RPMI8226 (cell line): ENCODE measurements around the gene THTPA.

Source experiments
- DNase-seq: peaks from one replicate; pipeline ENCODE4 v3.0.0-alpha.2; 2015

THTPA gene

DNA sequence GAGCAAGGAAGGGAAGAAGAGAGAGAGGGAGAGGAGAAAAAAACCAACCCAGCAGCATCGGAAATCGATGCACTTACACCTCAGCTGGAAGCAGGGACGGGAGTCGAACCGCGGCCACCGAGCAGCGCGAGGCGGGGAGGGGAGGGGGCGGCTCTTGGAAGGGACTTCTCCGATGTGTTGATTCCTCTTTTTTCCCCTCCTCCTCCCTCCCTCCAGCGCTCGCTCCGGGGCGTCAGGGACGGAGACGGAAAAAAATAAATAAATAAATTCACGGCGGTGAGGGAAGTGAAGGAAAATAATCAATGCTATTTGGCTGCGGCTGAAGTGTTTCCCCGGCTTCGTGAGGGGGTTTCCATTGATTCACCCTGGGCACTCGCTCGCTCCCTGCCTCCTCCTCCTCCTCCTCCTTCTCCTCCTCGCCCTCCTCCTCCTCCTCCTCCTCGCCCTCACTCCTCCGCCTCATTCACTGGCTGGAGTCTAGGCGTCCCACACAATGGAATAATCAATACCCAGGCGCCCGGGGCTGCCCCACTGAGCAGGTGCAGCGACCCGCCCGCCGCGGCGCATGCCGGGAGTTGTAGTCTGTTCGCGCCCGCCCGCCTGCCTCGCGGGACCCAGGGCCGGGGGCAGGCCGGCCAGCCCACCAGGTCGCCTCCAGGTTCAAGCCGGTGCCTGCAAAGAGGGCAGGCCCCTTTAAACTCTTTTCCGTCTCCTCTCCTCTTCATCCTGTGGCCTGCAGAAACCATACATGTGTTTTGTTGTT is 4.6 kb upstream of the THTPA start, which contains the start of gene ZFHX2:
Gene ZFHX2, minus strand, starts transcription at position 500 of the 763 bp plus-strand sequence. CDS start 16,440 bp downstream, outside the sequence.
- DNase-seq = peak; percentile 63

GRCh38 chr14:23555533-23555881 is 564 bp upstream of the THTPA start:
- no peak for DNase-seq

GRCh38 chr14:23556700-23557440 is 799 bp downstream of the THTPA start:
- DNase-seq = no peak

DNA sequence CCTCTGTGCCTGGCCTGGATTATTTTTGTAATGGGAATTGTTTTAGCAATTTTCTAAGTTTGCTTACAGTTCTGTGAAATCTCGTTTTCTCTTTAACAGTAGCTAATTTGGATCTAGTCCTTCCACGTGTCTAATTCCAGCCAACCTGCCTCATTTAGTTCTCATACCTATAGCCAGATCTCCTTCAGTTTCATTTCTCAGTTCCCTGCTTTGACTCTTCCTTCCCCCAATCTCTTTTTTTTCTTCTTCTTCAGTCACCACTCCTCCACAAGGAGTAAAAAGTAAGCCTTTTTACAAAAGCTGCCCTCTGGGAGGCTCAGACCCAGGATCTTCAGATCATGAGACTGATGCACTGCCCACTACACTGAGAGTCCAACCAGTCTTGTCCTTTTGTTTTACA is 1.4 kb downstream of the THTPA start:
- peak; percentile 31 for DNase-seq

DNA sequence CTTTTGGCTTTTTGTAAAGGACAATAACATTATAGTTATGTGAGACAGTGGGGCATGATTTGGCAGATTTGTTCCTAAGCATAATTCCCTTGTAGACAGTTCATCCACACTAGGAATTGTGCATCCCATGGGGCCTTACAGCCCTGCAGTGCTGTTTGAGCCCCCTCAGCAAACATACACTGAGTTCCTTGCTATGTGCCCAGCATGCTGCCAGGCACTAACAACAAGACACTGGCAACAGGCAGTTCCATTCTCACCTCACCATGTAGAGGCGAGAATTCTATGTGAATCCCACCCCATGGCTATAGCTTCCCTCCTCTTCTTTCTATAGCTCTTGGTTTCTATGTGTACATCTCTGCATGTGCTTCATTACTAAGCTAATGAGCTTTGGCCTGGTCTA is 1.9 kb downstream of the THTPA start:
- DNase-seq = no peak

- DNase-seq = no peak
Measured at GRCh38 chr14:23558346-23559009, 2.4 kb downstream of the THTPA start.

- peak; percentile 62 for DNase-seq
Measured at GRCh38 chr14:23559010-23559925, 3.2 kb downstream of the THTPA start.

DNA sequence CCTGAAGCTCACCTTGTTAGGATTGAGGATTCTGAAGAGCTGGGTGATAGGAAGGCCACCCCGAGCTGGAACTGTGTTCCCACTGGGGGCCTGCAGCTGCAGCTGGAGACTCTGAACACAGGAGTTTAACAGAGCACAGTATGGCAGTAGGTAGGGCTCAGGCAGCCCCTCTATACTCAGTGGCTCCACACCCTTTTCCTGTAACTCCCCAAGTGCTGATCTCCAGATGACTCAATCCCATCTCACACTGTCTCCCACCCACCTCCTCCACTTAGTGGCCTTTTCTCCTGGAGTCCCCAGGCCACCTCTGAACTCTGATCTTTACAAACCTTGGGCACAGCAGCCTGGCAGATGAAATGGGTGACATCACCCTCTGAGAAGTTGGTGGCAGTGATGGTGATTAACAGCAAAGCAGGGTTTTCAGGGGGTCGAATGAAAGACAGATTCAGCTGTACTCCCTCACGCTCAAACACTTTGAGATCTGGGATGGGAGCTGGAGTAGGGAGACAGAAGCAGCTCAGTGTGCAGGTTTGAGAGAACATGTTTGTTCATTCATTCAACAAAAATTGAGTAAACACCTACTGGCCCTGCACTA is 4.0 kb downstream of the THTPA start:
- DNase-seq = no peak

- DNase-seq = no peak
Measured at GRCh38 chr14:23561259-23561658, 5.2 kb downstream of the THTPA start.

DNA sequence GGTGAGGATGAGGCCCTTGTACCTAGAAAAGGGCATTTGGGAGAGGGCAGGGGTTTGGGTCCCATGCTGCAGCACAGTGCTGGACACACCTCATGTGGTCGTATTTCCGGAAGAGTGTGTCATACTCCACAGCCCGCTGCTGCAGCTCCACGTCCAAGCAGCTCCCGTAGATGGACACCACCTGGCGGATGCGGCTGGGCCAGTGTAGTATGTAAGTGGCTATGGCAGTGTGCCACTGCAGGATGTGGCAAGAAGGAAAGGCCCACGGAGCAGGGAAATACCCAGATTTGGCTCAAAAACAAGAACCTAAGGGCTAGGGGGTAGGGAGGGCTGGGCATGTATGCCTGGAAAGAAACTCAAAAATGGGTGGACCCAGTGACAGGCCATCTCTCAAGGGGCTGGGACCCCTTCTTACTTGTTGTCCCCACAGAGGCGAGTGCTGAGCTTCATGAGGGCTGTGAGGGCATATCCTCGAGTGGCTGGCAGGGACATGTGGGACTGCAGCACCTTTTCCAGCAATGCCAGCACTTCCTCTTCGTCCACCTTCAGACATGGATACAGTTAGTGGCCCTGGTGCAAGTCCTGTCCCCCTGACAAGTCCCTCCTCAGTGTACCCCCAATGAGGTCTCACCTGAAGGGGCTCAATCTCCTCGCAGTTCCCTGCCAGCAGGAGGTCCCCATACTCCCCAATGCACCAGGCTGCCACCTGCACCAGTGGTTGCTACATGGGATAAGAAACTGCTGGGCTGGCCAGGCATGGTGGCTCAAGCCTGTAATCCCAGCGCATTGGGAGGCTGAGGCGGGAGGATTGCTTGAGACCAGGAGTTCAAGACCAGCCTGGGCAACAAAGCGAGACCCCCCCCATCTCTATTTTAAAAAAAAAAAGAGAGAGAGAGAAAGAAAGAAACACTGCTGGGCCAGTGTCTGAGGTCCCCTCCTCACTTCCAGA is 6.1 kb downstream of the THTPA start:
- DNase-seq = no peak

DNA sequence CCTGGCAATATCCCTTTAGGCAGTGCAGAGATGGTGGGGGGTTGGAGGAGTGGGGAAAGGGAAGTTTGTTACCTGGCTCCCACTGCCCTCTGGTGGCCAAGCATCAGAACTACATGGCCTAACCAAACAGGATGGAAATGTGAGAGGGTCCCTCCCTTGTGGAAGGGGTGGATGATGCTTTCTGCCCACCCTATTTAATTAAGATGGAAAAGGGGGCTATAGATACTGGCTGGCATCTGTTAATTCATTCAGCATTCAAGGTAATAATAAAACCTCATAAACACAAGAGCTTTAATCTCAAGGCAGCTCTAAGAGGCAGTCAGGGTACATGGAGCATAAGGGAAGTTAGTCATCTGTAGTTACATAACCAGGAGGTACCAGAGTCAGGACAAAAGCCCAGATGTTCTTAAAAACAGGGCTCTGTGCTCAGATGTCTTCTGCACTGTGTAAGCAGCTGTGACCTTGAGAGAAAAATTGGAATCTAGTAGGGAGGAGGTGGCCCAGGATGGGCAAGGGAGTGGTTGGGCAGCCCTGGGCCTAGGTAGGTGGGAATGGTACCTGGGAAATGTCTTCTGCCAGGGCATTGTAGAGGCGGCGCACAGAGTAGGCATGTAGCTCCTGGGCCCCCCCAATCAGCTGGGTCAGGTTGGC is 6.9 kb downstream of the THTPA start:
- DNase-seq = peak; percentile 32

- DNase-seq = no peak
Measured at GRCh38 chr14:23563473-23564180, 7.6 kb downstream of the THTPA start.

DNA sequence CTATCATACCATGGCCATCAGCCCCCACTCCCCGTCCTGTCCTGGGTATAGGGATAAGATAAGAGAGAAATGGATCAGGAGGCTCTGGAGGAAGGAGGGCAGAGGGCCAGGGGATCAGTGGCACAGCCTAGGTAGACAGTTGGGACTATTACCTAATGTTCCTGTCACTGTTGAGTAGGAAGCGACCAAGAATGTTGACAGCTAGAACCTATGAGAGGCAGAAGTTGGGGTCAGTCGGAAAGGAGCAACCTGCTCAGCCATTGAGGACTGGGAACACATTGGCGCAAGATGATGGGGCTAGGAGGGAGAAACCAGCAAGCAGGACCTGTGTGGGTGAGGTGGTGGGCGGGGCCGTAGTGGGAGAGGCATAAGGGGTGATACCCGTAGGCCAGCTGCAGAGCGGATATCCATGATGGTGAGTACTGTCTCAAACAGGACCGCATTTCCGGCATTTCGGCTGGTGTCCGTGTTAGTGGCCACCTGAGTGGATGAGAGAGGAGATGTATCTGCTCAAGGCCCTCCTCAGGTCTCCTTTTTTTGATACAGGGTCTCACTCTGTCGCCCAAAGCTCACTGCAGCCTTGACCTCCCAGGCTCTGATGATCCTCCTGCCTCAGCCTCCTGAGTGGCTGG is 8.2 kb downstream of the THTPA start:
- no peak for DNase-seq

DNA sequence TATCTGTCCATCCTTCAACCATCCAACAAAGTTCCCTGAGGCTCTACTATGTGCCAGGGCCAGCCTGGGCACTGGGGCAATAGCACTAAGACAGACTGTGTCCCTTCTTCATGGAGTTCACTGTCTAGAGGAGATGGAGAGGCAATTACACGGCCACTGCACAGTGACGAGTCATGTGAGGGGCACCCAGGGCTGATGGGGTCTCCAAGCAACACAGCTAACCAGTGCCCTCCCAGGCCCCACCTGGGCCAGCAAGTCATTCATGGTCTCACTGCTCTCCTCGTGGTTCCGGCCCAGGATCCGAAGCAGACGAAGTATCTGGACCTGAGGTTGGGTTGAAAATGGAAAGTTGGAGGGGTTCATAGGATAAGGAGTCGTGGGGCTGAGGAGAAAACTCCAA is 8.8 kb downstream of the THTPA start:
- DNase-seq = no peak

DNA sequence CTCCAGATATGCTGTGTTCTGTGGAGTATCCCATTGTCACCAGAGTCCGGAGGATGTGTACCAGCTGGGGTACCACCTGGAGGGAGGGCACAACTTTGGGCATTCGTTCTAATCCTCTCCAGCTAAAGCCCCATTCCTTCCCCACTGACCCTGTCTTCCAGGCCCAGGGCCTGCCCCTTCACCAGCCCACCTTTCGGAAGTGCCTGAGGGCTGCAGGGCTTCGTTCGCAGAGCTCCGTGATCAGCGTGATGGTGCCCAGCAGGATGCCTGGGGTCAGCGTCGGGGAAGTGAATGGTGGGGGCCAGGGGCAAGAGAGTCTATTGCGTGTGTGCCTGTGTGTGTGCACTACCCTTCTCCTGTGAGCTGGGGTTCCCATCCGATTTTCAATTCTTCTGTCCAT is 9.6 kb downstream of the THTPA start:
- no peak for DNase-seq

DNA sequence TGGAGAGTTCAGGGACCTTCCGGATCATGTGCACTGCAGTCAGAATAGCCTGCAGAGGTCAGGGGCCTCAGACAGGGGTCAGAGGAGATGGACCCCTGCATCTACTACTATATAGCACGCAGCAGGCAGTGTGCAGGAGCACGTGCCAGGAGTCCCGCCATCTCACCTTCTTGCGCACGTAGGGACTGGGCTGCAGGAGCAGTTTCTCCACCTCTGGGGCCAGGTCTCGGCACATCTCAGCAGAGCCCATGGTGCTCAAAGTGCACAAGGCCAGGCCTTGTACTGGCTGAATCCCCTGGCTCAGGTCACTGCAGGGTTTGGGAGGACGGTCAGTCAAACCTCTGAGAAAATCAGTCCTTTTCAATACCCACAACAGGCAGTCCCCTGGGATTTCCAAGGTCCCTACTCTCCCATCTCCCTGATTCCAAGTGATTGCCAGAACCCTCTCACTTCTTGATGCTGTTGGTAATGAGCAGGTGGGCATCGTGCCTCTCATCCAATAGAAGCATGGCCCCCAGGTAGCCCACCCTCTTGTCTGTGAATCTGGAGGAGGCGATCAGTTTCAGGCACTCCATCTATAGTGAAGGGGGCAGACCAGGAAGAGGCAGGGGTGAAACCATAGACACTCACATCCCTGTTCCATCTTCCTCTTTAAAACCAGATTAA is 10.2 kb downstream of the THTPA start:
- DNase-seq = no peak

DNA sequence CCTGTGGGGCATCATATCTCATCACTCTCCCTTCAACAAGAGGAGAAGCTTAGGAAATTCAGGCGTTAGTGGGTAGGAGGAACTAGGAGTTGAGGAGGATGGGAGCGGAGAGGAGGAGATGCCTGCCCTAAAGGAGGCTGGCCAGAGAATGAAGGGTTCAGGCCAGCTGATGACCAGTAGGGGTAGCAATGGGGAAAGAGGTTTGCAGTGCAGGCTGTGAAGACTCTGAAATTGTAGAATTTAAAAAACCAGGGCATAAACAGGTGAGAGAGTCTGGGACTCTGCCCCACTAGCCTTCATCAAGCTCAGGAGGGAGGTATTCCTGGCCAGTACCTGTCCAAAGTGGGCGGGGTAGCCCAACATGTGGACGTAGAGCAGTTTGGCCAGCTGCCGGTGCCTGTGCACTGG is 10.7 kb downstream of the THTPA start:
- no peak for DNase-seq

DNA sequence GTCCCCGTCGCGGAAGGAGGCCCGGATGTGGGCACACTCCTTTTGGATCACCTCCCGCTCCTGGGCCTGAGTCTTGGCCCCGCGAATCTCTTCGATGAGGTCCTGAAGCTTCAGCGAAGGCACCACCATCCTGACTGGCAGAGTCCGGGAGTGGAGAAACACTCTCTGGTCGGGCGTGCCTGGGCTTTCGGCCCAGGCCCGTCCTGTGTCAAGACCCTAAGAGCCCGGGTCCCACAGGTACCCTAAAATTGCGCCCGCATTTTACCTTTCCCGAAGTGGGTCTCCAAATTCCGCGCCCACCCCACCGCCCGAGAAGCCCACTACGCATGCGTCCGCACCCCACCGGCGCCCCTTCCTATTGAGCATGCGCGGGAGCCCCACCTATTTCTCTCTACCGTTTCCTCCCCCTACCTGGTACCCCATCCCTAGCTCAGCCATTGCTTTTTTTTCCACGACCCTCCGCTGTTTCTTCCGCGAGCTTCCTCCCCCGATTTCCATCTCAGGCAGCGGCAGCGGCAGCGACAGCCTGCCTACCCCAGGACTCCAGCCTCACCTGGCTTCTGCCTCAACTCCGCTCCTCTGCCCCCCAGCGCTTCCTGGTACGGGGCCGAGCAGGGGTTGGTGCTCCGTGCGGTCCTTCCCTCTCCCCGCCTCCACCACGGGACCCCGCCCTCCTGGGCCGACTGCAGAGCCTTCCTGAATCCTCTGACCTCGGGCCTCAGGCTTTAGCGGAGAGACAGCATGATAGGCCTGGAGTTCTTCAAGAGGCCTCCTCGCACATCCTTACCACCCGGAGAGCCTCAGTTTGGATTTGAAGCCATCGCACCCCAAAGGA is 11.3 kb downstream of the THTPA start, which contains the start of gene AP1G2:
Gene AP1G2, minus strand, starts transcription at position 606 of the 835 bp plus-strand sequence. Its CDS starts 477 bp downstream, at position 129.
- DNase-seq = peak; percentile 80
